ENCODE data around the gene SLC39A13. TPM values are rescaled to one million over a fixed set of nuclear protein-coding genes. Genes with fewer than 3 reads are reported as not detected.

Gene SLC39A13
- total and polyA plus RNA-seq, 3 experiments from 2014 or later = 20.2 to 39.4 (median 23.4) TPM

DNA sequence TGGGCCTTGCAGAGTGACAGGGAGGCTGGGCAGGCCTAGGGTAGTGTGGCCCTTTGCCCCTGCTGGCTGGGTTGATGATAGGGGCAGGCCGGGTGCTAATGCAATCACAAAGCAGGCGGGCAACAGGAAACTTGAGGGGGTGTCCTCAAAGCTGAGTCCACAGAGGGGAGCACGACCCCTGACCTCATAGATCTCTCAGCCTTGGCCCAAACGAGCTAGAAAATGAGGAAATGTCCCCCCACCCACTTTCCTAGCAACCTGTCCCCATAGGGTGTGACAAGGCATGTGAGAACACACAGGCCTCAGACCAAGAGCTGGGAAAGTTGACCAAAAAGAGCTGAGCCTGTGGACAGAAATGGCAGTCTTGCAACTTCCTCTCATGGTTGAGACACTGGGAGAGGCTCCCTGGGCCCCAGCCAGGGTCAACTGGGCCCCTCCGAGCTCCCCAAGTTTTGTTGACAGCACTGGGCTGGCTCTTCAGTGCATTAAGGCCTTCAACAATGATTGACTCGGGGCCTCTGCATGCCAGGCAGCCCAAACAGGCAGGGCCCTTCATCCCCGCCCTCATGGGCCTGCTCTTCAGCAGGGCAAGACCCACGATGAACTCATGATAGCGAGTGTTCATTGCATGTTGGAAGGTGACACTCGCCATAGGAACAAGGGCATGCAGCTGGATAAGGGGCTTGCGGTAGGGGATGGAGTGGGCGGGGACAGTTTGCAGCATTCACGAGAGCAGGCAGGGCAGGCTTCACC is 20.3 kb upstream of the SLC39A13 start:
- no peak overlapping the region for H3K4me3 ChIP-seq (ENCODE audit: low read length)
- DNase-seq = no peak
- CTCF ChIA-PET = interaction anchor here (1.4 to 10.0 kb wide), 3 partner anchors 14 to 24 kb away, joined by 3 to 106 read pairs (median 5); no protein-coding TSS in a partner anchor
- no peaks in the 10 kb centered on the region for H3K9me3 Mint-ChIP-seq
- H3K27me3 Mint-ChIP-seq = no peaks in the 10 kb centered on the region
- peaks cover 17% of the 10 kb centered on the region for H3K4me1 ChIP-seq (ENCODE audit: insufficient read depth, low read length)
- no peak overlapping the region for H3K27ac ChIP-seq (ENCODE audit: low read depth, low read length)
- H3K36me3 ChIP-seq (ENCODE audit: insufficient read depth, low read length) = no peaks in the 10 kb centered on the region
- no peaks in the 10 kb centered on the region for H3K27me3 ChIP-seq (ENCODE audit: insufficient read depth, low read length, poor library complexity, severe bottlenecking)
- peaks cover 25 to 47% (median 34%) of the 10 kb centered on the region in 3 donors for H3K4me1 Mint-ChIP-seq
- no peak overlapping the region for H3K27ac Mint-ChIP-seq
- H3K9me3 ChIP-seq (ENCODE audit: low read length) = no peaks in the 10 kb centered on the region
- no peak overlapping the region for H3K4me3 Mint-ChIP-seq
- POLR2A ChIA-PET = no interaction called here
- H3K36me3 Mint-ChIP-seq = no peaks in the 10 kb centered on the region

DNA sequence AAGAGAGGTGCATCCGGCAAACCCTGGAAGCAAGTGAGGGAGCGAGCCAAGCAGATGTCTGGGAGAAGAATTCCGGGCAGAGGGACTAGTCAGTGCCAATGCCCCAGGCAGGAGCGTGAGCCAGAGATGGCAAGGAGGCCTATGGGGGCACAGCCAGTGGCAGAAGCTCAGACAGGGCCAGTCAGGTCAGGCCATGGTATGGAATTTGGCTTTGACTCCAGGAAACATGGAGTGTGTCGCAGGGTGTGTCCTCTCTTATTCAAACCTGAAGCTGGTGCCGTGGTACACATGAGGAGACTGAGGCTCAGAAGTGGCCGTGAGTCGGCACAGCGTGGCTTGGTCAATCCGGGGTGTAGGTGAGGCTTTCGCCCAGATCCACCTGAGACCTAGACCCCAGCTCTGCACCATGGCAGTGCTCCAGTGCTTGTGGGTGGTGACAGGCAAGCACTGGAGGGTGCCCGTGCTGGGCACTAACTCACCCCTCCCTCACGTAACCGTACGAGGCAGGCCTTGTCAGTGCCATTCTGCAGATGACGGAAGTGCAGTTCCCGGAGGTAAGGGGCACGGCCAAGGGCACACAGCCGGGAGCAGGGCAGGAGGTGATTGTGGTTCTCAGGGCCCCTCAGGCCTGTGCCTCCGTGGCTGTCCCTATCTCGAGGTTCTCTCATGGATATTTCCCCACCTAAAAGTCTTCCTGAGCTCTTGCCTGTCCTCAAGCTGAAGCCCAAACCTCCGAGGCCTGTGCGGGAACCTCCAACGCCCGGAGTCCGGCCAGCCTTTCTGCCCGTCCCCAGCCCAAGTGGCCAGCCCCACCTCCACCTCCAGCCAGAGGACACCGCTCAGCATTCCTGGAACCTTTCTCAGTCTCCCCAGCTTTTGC is 19.5 kb upstream of the SLC39A13 start:
- Histone ChIP-seq H3K36me3 (ENCODE audit: insufficient read depth, low read length) (no peaks in the 10 kb centered on the region), H3K4me3 (ENCODE audit: low read length) (no peak overlapping the region), H3K9me3 (ENCODE audit: low read length) (no peaks in the 10 kb centered on the region), H3K27ac (ENCODE audit: low read depth, low read length) (no peak overlapping the region), H3K27me3 (ENCODE audit: insufficient read depth, low read length, poor library complexity, severe bottlenecking) (no peaks in the 10 kb centered on the region), H3K4me1 (ENCODE audit: insufficient read depth, low read length) (peaks cover 25% of the 10 kb centered on the region)
- H3K4me3 Mint-ChIP-seq = peak overlapping the region in 6 of 7 donors; percentile 61 to 87 (median 75)
- CTCF ChIA-PET = interaction anchor here (1.4 to 10.0 kb wide), 3 partner anchors 13 to 23 kb away, joined by 3 to 106 read pairs (median 10); no protein-coding TSS in a partner anchor
- H3K36me3 Mint-ChIP-seq = no peaks in the 10 kb centered on the region
- DNase-seq = no peak
- no peaks in the 10 kb centered on the region for H3K9me3 Mint-ChIP-seq
- peaks cover 30 to 54% (median 41%) of the 10 kb centered on the region in 3 donors for H3K4me1 Mint-ChIP-seq
- no peaks in the 10 kb centered on the region for H3K27me3 Mint-ChIP-seq
- POLR2A ChIA-PET = interaction anchor here (0.6 to 1.0 kb wide), 2 partner anchors 11 to 632 kb away, joined by 3 read pairs; no protein-coding TSS in a partner anchor
- peak overlapping the region in 3 of 8 donors; percentile 38 to 57 (median 56) for H3K27ac Mint-ChIP-seq

DNA sequence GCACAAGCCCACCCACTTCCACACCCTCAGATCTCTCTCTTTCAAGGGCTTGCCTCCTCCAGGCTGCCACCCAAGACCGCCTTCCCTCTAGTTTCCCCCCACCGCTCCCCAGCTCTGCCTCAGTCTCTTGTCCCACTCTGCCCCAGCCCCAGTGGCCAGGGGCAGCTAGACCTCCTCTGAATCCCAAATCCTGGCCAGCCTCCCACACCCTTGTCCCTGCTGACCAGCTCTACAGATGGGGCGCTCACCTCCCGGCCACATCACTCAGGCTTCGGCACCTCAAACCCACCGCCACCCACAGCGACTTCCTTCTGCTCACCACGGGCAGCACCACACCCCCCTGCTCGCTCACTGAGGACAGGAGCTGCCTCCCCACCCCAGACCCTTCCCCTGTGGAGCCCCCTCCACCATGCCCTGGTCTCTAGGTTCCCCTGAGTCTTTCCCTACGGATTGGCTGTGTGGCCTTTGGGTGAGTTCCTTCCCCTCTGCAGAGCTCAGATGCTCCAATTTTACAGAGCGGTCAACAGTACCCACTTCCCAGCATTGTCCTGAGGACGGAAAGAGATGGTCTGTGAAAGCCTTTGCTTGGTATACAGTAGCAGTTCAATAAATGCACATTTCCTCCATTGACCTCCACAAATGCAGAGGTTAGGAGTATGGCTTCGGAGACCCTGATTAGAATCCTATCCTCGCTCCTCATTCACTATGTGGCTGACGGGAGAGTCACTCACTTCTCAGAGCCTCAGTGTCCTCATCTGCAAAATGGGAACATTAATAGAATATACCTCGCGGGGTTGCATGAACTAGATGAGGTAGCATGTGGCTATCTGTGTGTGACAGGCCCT is 18.6 kb upstream of the SLC39A13 start:
- H3K27ac ChIP-seq (ENCODE audit: low read depth, low read length) = no peak overlapping the region
- H3K4me3 ChIP-seq (ENCODE audit: low read length) = no peak overlapping the region
- H3K36me3 Mint-ChIP-seq = no peaks in the 10 kb centered on the region
- H3K4me3 Mint-ChIP-seq = peak overlapping the region in 6 of 7 donors; percentile 61 to 87 (median 75)
- H3K4me1 Mint-ChIP-seq = peaks cover 38 to 62% (median 50%) of the 10 kb centered on the region in 3 donors
- peak in 1 of 5 donors; percentile 18 for DNase-seq
- H3K9me3 Mint-ChIP-seq = no peaks in the 10 kb centered on the region
- H3K9me3 ChIP-seq (ENCODE audit: low read length) = no peaks in the 10 kb centered on the region
- POLR2A ChIA-PET = interaction anchor here (1.0 kb wide), 1 partner anchor 10 kb away, joined by 3 read pairs; no protein-coding TSS in a partner anchor
- no peaks in the 10 kb centered on the region for H3K27me3 ChIP-seq (ENCODE audit: insufficient read depth, low read length, poor library complexity, severe bottlenecking)
- CTCF ChIA-PET = interaction anchor here (0.9 to 10.0 kb wide), 4 partner anchors 9 to 22 kb away, joined by 4 to 106 read pairs (median 8); no protein-coding TSS in a partner anchor
- no peaks in the 10 kb centered on the region for H3K27me3 Mint-ChIP-seq
- H3K27ac Mint-ChIP-seq = peak overlapping the region in 4 of 8 donors; percentile 38 to 68 (median 56)
- H3K36me3 ChIP-seq (ENCODE audit: insufficient read depth, low read length) = no peaks in the 10 kb centered on the region
- H3K4me1 ChIP-seq (ENCODE audit: insufficient read depth, low read length) = peaks cover 34% of the 10 kb centered on the region

DNA sequence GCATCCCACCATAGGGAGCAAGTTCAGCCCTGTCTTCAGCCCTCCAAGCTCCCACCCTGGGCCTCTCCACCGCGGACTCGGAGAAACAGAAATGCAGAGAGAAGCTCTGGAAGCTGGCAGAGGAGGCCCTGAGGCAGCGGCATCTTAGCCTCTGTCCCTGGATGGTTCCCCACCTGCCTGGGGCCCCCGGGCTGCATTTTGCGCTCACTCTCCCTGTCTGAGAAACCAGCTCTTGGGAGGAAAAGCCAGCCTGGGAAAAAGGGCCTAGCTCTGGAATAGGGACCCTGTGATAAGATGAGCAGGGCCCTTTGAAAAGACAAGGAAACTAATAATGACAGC is 18.0 kb upstream of the SLC39A13 start:
- no peak overlapping the region for H3K4me3 ChIP-seq (ENCODE audit: low read length)
- POLR2A ChIA-PET = no interaction called here
- Mint-ChIP-seq H3K9me3 (no peaks in the 10 kb centered on the region), H3K27ac (peak overlapping the region in 7 of 8 donors; percentile 7 to 84 (median 51)), H3K36me3 (no peaks in the 10 kb centered on the region), H3K4me1 (peaks cover 39 to 68% (median 56%) of the 10 kb centered on the region in 3 donors), H3K4me3 (peak overlapping the region in 1 of 7 donors; percentile 74), H3K27me3 (no peaks in the 10 kb centered on the region)
- no peaks in the 10 kb centered on the region for H3K36me3 ChIP-seq (ENCODE audit: insufficient read depth, low read length)
- no peaks in the 10 kb centered on the region for H3K27me3 ChIP-seq (ENCODE audit: insufficient read depth, low read length, poor library complexity, severe bottlenecking)
- CTCF ChIA-PET = interaction anchor here (0.9 to 10.0 kb wide), 4 partner anchors 9 to 21 kb away, joined by 4 to 106 read pairs (median 8); no protein-coding TSS in a partner anchor
- no peaks in the 10 kb centered on the region for H3K9me3 ChIP-seq (ENCODE audit: low read length)
- DNase-seq = no peak
- H3K4me1 ChIP-seq (ENCODE audit: insufficient read depth, low read length) = peaks cover 40% of the 10 kb centered on the region
- H3K27ac ChIP-seq (ENCODE audit: low read depth, low read length) = no peak overlapping the region

DNA sequence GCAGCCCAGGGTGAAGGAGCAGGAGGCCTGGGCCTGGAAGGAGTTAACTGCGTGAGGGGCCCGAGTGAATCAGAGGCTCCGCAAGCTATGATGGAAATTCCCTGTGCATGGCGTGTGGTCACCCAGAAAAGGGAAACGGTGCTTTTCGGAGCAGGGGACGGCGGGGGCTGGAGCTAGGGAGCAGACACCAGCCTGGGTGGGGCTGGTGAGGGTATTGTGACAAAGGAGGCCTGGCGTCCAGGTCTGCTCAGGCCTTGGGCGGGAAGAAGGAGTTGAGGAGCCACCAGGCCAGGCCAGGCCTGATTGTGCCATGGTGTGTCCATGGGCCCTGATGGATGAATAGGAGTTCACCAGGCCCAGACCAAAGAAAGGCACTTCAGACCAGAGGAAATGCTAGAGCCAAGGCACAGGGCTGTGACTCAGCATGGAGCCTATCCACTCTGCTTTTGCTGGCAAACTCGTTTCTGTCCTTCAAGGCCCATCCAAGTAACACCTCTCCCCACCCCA is 17.3 kb upstream of the SLC39A13 start:
- Histone ChIP-seq H3K4me3 (ENCODE audit: low read length) (no peak overlapping the region), H3K4me1 (ENCODE audit: insufficient read depth, low read length) (peaks cover 47% of the 10 kb centered on the region), H3K27me3 (ENCODE audit: insufficient read depth, low read length, poor library complexity, severe bottlenecking) (no peaks in the 10 kb centered on the region), H3K36me3 (ENCODE audit: insufficient read depth, low read length) (no peaks in the 10 kb centered on the region), H3K27ac (ENCODE audit: low read depth, low read length) (no peak overlapping the region), H3K9me3 (ENCODE audit: low read length) (no peaks in the 10 kb centered on the region)
- H3K4me3 Mint-ChIP-seq = peak overlapping the region in 1 of 7 donors; percentile 68
- no peak for DNase-seq
- H3K27ac Mint-ChIP-seq = peak overlapping the region in 5 of 8 donors; percentile 47 to 84 (median 70)
- ChIA-PET CTCF (interaction anchor here (1.2 to 10.0 kb wide), 3 partner anchors 18 to 21 kb away, joined by 4 to 106 read pairs (median 10); no protein-coding TSS in a partner anchor), POLR2A (no interaction called here)
- H3K4me1 Mint-ChIP-seq = peaks cover 44 to 76% (median 63%) of the 10 kb centered on the region in 3 donors
- H3K27me3 Mint-ChIP-seq = no peaks in the 10 kb centered on the region
- H3K9me3 Mint-ChIP-seq = no peaks in the 10 kb centered on the region
- H3K36me3 Mint-ChIP-seq = no peaks in the 10 kb centered on the region

DNA sequence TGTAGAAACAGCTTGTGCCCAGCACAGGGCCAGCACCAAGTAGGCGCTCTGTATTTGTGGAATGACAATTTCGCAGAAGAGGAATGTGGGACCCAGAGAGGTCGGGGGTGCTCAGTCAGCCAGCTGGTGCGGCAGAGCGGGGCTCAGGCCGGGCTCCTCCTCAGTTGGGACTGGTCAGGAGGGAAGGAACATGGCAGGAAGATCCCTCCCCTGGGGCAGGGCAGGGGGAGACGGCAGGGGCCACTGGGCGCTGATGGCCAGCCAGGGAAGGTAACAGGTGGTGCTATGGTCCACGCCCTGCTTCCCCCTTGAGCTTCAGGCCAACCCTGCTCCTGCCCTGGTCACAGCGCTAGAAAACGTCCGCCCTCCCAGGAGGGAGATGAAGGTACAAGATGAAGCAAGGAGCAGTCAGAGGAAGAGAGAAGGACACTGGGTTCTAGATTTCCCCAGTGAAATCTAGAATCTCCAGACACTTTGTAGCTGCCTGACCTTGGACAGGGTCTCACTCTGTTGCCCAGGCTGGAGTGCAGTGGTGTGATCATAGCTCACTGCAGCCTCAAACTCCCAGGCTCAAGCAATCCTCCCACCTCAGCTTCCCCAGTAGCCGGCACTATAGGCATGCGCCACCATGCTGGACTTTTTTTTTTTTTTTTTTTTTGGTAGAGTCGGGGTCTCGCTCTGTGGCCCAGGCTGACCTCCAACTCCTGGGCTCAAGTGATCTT is 16.5 kb upstream of the SLC39A13 start:
- Mint-ChIP-seq H3K36me3 (no peaks in the 10 kb centered on the region), H3K4me1 (peaks cover 44 to 77% (median 64%) of the 10 kb centered on the region in 3 donors), H3K4me3 (peak overlapping the region in 1 of 7 donors; percentile 25), H3K27me3 (no peaks in the 10 kb centered on the region), H3K27ac (peak overlapping the region in 3 of 8 donors; percentile 61 to 85 (median 68)), H3K9me3 (no peaks in the 10 kb centered on the region)
- POLR2A ChIA-PET = no interaction called here
- no peaks in the 10 kb centered on the region for H3K36me3 ChIP-seq (ENCODE audit: insufficient read depth, low read length)
- peaks cover 47% of the 10 kb centered on the region for H3K4me1 ChIP-seq (ENCODE audit: insufficient read depth, low read length)
- no peak overlapping the region for H3K4me3 ChIP-seq (ENCODE audit: low read length)
- CTCF ChIA-PET = interaction anchor here (0.8 to 10.0 kb wide), 6 partner anchors 8 to 62 kb away, joined by 3 to 106 read pairs (median 8); partner anchors contain the start of gene SLC39A13
- no peak overlapping the region for H3K27ac ChIP-seq (ENCODE audit: low read depth, low read length)
- no peak for DNase-seq
- no peaks in the 10 kb centered on the region for H3K27me3 ChIP-seq (ENCODE audit: insufficient read depth, low read length, poor library complexity, severe bottlenecking)
- no peaks in the 10 kb centered on the region for H3K9me3 ChIP-seq (ENCODE audit: low read length)
